ENCODE data around the gene ELAVL1.

DNA sequence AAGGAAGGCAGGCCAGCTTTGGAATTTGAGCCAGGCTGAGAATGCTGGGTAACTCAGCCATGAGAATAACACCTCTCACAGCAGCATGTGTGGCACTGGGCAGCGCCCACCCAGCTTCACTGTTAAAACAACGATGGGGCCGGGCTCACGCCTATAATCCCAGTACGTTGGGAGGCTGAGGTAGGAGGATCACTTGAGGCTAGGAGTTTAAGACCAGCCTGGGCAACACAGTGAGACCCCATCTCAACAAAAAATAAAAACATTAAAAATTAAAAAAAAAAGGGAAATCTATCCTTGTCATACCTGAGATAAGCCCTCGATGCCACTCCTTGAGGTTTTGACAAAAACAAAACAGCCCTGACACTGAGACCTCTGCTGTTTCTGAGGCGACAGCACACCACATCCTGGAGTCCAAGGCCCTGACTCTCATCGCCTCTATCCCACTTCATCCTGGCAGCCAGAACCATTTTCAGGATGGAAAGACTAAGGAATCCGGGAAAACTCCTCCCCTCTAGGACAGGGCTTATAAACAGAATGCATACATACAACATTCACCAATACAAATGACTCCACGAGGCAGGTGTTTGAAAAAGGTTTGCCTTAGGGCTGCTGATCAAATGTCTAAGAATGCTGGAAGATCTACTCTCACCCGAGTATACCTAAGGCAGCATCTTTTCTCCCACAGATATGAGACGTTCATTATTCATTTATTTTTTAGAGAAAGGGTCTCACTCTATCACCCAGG is 39.3 kb downstream of the ELAVL1 start:
- TF ChIP-seq, protein P1, sequence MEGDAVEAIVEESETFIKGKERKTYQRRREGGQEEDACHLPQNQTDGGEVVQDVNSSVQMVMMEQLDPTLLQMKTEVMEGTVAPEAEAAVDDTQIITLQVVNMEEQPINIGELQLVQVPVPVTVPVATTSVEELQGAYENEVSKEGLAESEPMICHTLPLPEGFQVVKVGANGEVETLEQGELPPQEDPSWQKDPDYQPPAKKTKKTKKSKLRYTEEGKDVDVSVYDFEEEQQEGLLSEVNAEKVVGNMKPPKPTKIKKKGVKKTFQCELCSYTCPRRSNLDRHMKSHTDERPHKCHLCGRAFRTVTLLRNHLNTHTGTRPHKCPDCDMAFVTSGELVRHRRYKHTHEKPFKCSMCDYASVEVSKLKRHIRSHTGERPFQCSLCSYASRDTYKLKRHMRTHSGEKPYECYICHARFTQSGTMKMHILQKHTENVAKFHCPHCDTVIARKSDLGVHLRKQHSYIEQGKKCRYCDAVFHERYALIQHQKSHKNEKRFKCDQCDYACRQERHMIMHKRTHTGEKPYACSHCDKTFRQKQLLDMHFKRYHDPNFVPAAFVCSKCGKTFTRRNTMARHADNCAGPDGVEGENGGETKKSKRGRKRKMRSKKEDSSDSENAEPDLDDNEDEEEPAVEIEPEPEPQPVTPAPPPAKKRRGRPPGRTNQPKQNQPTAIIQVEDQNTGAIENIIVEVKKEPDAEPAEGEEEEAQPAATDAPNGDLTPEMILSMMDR (conservative IDR thresholded peaks at IDR 0.05 in 1 of 2, IDR thresholded peaks at IDR 0.05 in 1 of 2; ENCODE audit: extremely low read depth in 1 of 2, insufficient read depth in 1 of 2, low read depth in 1 of 2, low read length in 2 of 2): no peak
- TF ChIP-seq EZH2 (IDR thresholded peaks at IDR 0.05; ENCODE audit: borderline replicate concordance, low read length): no peak
